GM21515 (cell line): ENCODE data around the gene RRAD.
A peak's percentile ranks its signal among the peaks of the same experiment; 100 is the strongest.

Experiments
- ATAC-seq: cut with Tn5 transposase; IDR thresholded peaks from one replicate; pipeline ENCODE4 v1.9.1; 2021; ENCODE audit not compliant: unreplicated experiment

The RRAD gene

DNA sequence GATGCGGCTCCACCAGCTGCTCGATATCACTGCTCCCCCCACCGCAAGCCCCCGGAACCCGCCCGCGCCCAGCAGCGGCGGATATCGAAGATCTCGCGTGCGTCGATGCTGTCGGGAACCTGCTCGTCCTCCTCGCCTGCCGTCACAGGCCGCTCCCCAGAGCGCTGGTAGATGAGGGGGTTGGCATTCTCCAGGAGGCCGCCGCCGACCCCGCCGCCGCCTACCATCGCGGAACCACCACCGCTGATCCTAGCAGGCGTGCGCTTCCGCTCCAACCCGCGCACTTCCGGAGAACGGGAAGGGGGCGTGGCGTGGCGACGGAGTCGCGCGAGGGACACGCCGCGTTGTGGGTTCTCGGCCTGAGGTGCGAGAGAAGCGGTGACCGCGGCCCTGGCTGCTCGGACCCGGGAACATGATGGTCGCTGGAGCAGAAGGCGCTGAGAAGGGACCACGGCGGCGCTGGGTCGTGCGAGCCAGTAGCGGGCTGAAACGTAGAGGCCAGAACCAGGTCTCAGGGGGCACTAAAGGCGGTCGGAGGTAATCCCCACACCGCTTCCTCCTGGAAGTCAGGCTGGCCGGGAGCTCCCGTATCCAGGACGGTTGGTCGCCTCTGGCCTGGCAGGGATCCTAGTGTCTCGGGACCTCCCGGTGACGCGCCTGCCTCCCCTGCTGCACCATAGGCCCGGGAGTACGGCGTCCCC lies 9.0 kb upstream of the RRAD start, which contains the start of gene CIAO2B:
TSS of gene CIAO2B (minus strand) at position 265 of the 701 bp plus-strand sequence. CDS start at position 227, 38 bp downstream.
- ATAC-seq, result peak; percentile 59

DNA sequence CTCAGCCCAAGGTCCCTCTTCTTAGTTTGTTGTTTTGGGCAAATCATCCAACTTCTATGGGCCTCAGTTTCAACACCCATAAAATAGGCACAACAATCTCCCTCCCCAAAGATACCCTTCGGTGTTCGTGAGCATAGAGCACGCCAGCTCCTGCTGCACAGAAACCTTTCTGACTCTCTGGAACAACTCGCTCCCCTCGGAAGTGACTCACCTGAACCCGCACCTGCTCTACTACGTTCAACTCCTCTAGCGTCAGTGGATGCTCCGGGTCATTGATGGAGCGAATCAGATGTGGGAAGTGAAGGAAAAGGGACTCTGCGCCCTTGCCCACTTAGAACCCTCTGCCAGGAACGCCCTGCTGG lies 8.4 kb upstream of the RRAD start:
- ATAC-seq, result no peak

DNA sequence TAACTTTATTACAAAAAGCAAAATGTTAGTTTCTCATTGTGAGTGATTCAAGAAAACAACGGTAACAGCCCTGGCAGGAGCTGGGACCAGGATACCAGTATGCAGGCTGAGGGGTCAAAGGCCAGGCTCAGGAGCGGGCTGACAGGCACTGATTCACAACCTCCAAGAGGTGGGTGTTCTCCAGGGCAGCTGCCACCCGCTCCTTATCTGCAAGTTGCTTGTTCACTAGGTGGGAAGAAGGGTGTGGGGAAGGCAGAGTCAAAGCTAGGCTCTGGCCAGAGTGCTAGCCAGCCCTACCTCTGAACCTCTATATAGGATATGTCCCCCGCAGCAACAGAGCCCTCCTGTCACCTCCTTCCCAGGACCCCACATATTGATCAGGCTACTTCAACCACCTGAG lies 6.7 kb upstream of the RRAD start:
- no peak for ATAC-seq

DNA sequence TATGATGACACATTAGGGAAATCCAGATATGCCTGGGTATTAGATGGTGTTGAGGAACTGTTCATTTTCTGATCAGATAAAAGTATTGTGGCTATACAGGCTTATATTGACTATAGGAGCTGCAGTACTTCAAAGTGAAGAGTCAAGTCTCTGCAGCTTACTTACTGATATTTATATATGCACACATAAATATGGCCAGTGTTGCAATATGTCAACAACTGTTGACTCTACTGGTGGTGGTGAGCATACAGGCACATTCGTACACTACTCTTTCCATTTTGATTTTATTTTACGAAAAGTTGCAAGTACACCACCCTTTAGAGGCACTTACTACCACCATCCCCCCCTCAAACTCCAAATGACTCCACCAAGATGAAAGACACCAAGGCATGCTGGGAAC lies 6.3 kb upstream of the RRAD start:
- ATAC-seq, result no peak

DNA sequence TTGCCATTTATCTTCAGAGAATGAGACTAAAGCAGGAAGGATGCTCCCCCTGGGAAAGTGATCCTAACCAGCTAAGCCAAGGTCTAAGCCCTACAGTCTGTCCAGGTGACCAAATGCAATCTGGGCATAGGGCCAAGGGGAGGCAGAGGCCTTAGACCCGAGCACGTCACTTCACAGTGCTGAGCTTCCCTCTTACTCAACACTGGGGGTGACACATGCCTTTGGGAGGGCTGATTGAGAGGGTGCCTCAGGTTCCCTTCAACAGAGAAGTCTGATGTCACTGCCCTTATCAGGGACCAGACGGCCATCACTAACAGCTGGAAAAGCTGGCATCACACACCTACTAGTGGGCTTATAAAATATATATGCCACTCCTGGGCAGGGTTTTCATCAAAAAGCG lies 4.9 kb upstream of the RRAD start:
- no peak for ATAC-seq

DNA sequence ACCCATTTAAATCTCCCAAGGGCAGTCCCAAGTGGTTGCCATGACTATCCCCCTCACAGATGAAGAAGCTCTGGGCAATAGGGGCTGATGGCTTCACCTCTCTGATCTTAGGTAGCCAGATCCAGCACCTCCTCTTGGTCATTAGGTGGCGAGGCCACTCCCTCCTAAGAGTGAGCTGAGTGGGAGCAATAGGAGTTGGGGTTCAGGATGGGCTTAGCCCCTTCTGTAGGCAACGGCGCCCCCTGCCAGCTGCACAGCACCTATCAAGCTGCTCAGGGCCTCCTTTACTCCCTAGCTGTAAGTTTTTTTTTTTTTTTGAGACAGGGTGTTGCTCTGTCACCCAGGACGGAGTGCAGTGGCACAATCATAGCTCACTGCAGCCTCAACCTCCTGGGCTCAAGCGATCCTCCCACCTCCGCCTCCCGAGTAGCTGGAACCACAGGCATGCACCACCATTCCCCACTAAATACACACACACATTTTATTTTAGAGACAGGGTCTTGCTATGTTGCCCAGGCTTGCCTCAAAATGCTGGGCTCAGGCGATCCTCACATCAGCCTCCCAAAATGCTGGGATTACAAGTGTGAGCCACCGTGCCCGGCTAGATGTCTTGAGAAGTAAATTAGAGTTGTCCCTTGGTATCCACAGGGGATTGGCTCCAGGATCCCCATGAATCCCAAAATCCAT lies 3.5 kb upstream of the RRAD start:
- ATAC-seq, result no peak

DNA sequence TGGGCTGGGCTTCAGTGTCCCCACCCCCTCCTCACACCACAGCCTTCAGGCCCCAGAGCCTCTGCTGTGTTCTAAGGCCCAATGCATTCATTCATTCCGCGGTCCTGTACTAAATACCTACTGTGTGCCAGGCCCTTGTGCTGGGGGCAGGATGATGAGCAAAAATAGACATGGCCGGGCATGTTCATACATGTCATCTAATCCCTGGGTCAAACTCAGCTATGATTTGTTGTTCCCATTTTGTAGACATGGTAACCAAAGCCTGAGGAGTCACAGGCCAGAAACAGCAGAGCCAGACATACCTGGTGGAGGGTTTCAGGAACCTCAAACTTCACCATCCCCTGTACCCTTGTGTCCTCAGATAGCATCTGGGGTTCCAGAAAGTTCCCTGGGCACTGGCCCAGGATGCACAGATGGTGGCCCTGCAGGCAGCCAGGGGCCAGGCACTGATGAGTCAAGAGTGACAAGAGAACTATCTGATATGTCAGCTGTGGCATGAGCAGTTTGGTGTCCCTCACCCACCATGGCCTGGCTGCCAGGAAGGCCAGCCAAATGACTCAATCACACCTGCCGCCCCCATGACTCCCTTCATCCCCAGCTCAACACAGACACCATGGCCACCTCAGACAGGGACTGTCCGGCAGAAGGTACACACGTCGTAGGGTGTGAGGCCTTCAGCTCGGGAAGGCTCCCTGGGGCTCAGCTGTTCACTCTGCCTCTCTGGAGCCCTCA lies 2.7 kb upstream of the RRAD start:
- ATAC-seq, result no peak

DNA sequence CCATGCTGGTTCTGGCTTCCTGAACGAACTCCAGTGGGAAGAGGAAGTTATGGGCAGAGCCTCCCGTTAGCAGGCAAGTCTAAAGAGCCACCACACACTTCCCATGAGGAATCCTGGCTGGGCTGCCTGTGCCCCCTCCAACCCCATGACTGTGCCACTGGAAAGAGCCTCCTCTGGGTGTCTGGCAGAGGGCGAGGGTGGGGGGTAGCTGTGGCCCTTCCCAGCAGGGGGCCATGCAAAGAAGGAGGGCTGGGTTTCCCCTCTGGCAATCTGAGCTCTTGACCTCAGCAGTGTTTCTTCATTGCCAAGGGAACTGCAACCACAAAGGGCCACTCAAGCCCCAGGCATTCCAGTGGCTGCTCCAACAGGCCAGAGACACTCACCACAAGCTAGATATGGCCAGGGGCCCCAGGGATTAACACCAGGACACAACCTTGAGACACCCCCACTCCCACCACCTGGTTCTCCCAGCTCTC lies 1.7 kb upstream of the RRAD start:
- no peak for ATAC-seq

DNA sequence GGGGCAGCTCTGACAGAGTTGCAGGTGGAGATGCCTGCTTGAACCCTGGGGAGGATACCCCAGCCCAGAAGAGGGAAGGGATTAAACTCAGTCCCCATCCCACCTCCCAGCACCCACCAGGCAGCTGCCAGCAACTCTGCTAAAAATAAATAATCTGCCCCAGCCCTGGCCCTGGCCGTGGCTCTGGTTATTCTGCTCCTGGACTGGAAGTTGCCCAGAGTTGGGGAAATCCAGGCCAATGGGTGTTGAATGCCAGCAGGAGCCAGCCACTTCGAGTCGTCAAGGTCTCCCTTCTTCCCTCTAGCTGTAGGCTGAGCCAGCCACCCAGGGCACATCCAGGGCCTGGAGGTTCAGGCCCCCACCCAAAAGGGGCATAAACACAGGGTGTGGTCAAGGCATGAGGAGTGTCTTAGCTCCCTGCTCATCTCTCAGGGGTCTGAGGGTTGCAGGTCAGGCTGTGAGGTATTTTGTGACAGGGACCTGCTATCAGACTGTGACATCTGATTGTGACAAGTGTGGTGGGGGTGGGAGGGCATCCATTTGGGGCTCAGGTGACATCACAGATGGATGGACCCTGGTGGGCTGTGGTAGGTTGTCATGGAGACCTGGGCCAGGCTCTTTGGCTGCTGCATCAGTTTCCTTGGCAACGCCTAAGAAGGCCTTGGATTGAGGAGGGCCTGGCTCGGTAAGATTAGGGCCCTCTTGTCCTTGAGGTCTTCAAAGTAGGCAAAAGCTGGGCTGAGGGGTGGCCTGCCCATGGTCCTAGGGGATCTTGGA lies 1.0 kb upstream of the RRAD start:
- ATAC-seq, result no peak

DNA sequence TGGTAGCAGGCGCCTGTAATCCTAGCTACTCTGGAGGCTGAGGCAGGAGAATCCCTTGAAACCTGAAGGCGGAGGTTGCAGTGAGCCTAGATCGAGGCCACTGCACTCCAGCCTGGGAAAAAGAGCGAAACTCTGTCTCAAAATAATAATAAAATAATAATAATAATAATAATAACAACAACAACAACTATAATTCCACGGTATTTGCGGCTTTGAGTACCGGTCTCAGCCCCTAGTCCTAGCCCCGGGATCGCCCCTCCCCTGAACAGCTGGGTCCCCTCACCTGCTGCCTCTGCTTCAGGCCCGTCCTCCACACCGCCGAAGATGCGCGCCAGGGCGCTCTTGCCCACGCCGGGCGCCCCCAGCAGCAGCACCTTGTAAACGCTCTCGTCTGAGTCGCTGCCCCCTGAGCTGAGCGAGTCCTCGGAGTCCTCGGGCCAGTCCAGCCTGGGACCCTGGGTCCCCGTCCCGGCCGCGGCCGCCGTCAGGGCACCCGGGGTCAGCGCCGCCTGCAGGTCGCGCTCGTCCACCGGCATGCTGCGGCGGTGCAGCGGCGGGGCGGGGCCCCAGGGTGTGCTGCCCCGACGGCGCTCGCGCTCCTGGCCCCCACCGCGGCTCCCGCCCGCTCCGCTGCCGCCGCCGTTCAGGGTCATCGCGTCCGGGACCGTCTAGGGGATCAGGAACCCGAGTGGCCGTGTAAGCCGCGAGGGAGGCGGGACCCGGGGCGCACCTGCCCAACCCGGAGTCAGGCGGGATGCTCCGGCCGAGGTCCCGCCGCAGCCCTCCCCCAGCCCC lies 611 bp downstream of the RRAD start:
- no peak for ATAC-seq

DNA sequence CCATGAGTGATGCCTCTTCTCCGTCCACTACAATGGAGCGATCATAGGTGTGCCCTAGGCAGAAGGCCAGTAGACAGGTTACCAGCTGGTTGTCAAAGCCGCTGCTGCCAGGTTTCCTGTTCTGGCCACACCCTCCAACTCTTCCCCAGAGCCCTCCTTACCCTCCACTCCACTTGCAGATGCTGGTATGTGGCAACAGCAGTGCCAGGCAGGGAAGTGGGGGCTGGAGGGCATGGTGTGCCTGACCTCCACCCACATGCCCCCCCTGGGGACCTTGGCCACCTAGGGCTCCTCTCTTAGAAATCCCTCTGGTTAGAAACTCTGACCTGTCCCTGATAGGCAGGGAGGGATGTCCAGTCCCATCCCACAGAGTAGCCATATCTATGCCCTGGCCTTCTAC lies 1.5 kb downstream of the RRAD start:
- ATAC-seq, result no peak

DNA sequence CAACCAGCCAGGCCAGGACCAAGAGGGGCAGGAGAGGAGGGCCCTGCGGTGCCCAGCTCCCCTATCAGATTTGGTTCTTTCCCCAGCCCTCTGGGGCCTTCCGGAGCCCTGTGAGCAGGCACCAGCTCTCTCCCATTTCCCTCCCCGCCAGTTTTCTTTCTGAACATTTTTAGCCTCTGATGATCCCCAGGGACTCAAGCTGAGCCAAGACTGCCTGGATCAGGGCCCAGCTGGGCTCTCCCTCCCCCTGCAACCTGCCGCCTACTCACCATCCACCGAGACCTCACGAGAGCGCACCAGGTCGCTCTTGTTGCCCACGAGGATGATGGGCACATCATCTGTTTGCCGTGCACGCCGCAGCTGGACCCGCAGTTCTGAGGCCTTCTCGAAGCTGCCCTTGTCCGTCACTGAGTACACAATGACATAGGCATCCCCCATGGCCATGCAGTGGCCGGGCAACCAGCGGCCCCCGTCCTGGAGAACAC lies 2.0 kb downstream of the RRAD start:
- ATAC-seq, result no peak

DNA sequence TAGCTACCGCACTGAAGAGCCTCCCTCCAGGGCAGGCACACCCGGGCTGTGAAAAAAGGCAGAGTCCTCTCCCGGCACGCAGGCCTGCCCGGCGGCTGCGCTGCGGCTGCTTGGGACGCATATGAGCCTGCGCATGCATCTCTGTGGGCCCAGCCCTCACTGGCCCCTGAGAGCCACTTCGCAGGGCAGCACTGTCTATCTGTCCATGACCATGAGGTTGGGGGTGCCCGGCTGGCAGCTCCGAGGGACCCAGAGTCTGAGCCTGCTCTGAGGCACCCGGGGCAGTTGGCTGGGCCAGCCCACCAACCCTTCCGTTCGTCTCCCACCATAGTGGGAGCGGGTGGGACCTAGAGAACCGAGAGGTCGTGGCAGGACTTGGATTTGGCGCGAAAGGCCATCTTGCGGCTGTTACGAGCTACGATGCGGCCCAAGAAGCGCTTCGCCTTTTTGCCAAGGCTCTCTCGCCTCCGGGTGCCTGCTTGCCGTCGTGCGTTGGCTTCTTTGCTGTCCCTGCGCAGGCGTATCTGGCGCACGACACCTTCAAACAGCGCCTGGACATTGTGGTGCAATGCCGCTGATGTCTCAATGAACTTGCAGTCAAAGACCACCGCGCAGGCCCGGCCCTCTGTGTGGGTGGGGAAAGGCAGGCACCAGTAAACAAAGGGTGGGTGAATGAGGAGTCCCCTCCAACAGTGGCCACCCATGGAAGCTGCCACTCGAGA lies 3.4 kb downstream of the RRAD start:
- no peak for ATAC-seq

DNA sequence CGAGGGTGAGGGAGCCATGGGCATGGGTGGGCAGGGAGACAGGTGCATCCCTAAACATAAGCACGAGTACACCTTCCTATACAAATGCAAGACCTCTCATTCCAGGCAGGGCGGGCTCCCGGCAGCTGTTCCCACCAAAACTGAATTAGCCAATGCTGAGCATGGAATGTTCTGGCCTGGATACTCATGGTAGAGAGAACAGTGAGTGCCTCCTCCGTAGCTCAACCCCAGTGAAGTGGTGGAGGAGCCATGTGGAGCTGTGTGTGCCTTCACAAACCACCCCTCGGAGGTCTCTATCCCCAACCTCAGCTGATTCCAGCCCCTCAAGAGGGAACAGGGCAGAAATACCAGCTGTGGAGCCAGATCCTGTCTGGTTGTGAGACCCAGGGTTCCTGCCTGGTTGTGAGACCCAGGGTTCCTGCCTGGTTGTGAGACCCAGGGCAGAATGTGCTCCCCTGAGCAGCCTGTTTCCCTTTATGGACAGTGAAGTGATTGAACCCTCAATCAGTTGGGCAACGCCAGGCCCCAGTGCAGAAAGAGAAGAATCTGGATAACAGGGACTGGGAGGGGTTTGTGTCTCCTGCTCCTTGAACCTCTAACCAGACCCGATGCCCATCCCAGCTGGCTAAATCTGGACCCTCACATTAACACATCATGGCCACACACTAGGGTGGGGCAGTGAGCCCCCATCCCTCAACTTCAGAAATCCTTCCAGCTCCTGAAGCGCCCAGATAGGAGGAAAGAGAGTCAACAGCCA lies 4.2 kb downstream of the RRAD start:
- no peak for ATAC-seq

DNA sequence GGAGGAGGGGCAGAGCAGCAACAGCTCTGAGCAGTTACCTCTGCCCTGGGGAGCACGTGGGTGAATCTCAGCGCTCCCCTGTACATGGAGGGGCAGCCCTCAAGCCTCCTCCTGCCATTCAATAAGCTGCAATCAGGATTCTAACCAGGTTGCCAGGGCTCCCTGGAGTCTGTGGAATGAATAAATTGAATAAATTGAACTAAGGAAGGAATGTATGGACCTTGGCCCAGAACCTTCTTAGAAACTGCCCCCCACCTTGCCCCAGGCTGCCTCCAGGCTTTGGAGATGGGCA lies 5.1 kb downstream of the RRAD start:
- no peak for ATAC-seq

DNA sequence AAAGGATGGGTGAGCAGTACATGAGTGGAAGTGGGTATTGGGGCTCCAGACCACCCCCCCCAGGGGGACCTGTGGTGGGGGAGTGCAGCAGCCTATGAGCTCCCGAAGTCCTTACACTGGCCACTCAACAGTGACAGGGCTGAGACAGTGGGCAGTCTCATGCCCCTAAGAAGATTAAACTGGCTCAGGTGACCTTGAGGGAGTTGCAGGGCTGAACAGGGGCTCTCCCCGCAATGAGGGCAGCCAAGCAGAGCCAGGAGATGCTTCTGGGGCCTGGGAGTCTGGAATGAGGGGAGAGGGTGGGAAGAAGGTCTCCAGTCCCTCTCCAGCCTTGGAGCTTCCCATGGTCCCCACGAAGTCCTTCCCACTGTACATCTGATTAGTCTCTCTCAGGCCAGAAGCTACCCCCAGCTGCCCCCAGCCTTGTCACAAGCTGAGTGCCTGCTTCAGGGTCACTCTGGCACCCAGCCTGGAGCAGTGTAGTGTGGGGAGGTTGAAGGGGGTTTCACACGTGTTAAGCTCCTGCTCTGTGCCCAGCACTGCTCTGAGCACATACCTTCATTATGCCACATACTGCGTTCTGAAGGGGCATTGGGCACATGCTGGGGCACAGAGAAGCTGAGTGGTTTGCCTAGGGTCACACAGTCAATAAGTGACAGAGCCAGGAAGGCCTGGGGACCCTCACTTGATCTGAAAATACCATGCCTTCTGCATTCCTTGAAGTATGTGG lies 5.6 kb downstream of the RRAD start:
- ATAC-seq, result no peak

DNA sequence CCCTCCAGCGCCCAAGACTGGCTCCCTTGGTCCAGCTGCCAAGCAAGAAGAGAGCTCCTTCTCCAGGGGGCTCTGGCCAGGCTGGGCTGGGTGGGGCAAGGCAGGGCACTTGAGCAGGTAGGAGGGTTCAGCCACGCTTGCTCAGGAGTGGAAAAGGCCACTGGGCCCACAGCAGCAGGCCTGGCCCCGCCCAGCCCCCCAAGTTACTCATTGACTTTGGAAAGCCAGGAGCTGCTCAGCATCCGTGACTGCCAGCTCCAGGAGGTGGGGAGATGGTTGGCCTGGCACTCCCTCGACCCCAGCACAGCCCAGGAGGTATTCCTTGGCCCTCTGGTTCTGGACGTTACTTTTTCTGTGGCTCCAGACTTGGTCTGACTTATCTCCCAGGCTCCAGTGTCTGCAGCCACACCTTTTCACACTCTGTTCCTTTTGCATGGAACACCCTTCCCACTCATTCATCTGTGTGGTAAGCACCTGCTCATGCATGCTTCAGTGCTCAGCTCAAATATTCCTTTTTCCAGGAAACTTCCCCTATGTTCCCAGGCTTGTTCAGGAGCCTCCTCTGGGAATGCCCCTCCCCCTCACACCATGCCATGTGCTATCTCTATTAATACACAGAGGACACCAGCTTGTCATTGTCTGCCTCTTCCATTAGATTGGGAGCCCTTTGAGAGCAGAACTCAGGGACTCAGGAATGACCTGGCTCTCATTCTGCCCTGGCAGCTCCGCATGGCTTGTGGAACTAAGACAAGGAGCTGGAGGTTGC lies 6.3 kb downstream of the RRAD start, which contains the start of gene CDH16:
TSS of gene CDH16 (minus strand) at position 83 of the 766 bp plus-strand sequence. CDS start 820 bp downstream, outside the sequence.
- no peak for ATAC-seq

DNA sequence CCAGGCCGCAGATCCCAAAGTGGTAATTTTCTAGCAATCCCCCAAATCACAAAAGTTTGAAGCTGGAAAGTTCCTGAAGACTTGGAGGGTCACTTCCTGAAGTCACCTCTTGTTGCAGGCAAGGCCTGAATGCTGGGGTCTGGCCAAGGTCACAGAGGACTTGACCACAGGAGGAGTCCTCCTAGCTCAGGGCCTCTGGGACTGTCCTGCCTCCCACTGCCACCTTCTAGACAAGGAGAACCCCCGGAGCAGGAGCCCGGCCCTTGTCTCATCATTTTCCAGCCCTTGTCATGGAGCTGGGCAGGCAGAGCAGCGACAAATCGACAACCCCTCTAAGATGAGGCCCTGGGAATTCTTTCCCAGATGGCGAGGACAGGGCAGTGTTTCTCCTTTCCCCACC lies 7.0 kb downstream of the RRAD start:
- no peak for ATAC-seq
